Measurements from ENCODE around the gene KHK. TPM values are rescaled to one million over a fixed set of nuclear protein-coding genes. Genes with fewer than 3 reads are reported as not detected.
A peak's percentile ranks its signal among the peaks of the same experiment; 100 is the strongest.

Gene KHK
- total and polyA plus RNA-seq, 9 of the 15 experiments (the other 6 are each of a cell fraction or from before 2014, with no cell fraction given), result 1.5 to 10.7 (median 5.2) TPM

GRCh38 chr2:27092696-27093429 lies 6.3 kb downstream of the KHK start (continued):
- TF ChIP-seq GATAD2A (IDR thresholded peaks at IDR 0.05) (peak; percentile 75), SUPT5H (IDR thresholded peaks at IDR 0.05) (no peak), KLF1 (tag; IDR thresholded peaks at IDR 0.05) (0 out of 2 replicates have a peak, but pooled peaks have one; percentile 14), GMEB1 (CRISPR knock-in tag; IDR thresholded peaks at IDR 0.05) (peak; percentile 34; the same call in 1 of the 2 replicates), HDAC1 (IDR thresholded peaks at IDR 0.05) (peak in 1 of 2 experiments; percentile 86; a peak in 1 of 4 replicates), BRD4 (IDR thresholded peaks at IDR 0.05) (no peak), NFATC3 (IDR thresholded peaks at IDR 0.05) (no peak), ZNF165 (CRISPR knock-in tag; IDR thresholded peaks at IDR 0.05; ENCODE audit: borderline replicate concordance) (peak; percentile 72; the same call in 1 of the 2 replicates), FOXJ2 (tag; IDR thresholded peaks at IDR 0.05) (no peak), ERF (CRISPR knock-in tag; IDR thresholded peaks at IDR 0.05) (0 out of 2 replicates have a peak, but pooled peaks have one; percentile 61), MAX (CRISPR knock-in tag; IDR thresholded peaks at IDR 0.05) (peak; percentile 97), ZNF695 (CRISPR knock-in tag; IDR thresholded peaks at IDR 0.05) (no peak), MTA2 (IDR thresholded peaks at IDR 0.05; ENCODE audit: low read depth) (0 out of 2 replicates have a peak, but pooled peaks have one; percentile 35), CBX8 (IDR thresholded peaks at IDR 0.05; ENCODE audit: borderline replicate concordance, extremely low read depth, low read depth, low read length, poor library complexity, severe bottlenecking) (no peak), SMARCC2 (IDR thresholded peaks at IDR 0.05; ENCODE audit: low read depth) (0 out of 2 replicates have a peak, but pooled peaks have one; percentile 52)
- TF ChIP-seq, protein P1, sequence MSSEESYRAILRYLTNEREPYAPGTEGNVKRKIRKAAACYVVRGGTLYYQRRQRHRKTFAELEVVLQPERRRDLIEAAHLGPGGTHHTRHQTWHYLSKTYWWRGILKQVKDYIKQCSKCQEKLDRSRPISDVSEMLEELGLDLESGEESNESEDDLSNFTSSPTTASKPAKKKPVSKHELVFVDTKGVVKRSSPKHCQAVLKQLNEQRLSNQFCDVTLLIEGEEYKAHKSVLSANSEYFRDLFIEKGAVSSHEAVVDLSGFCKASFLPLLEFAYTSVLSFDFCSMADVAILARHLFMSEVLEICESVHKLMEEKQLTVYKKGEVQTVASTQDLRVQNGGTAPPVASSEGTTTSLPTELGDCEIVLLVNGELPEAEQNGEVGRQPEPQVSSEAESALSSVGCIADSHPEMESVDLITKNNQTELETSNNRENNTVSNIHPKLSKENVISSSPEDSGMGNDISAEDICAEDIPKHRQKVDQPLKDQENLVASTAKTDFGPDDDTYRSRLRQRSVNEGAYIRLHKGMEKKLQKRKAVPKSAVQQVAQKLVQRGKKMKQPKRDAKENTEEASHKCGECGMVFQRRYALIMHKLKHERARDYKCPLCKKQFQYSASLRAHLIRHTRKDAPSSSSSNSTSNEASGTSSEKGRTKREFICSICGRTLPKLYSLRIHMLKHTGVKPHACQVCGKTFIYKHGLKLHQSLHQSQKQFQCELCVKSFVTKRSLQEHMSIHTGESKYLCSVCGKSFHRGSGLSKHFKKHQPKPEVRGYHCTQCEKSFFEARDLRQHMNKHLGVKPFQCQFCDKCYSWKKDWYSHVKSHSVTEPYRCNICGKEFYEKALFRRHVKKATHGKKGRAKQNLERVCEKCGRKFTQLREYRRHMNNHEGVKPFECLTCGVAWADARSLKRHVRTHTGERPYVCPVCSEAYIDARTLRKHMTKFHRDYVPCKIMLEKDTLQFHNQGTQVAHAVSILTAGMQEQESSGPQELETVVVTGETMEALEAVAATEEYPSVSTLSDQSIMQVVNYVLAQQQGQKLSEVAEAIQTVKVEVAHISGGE (CRISPR knock-in tag; IDR thresholded peaks at IDR 0.05), result peak in 1 of 3 experiments; percentile 82; a peak in 2 of 6 replicates
- TF ChIP-seq, protein P2, sequence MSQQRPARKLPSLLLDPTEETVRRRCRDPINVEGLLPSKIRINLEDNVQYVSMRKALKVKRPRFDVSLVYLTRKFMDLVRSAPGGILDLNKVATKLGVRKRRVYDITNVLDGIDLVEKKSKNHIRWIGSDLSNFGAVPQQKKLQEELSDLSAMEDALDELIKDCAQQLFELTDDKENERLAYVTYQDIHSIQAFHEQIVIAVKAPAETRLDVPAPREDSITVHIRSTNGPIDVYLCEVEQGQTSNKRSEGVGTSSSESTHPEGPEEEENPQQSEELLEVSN (IDR thresholded peaks at IDR 0.05; ENCODE audit: borderline replicate concordance in 1 of 2, extremely low read depth in 1 of 2, insufficient read depth in 1 of 2, insufficient read length in 1 of 2, low read depth in 1 of 2, low read length in 1 of 2, poor library complexity in 1 of 2, severe bottlenecking in 1 of 2), result peak; percentile 65 to 67
- TF ChIP-seq, protein P3, sequence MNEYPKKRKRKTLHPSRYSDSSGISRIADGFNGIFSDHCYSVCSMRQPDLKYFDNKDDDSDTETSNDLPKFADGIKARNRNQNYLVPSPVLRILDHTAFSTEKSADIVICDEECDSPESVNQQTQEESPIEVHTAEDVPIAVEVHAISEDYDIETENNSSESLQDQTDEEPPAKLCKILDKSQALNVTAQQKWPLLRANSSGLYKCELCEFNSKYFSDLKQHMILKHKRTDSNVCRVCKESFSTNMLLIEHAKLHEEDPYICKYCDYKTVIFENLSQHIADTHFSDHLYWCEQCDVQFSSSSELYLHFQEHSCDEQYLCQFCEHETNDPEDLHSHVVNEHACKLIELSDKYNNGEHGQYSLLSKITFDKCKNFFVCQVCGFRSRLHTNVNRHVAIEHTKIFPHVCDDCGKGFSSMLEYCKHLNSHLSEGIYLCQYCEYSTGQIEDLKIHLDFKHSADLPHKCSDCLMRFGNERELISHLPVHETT (CRISPR knock-in tag; conservative IDR thresholded peaks at IDR 0.05 in 1 of 2, IDR thresholded peaks at IDR 0.05 in 1 of 2), result peak in 1 of 2 experiments; percentile 92; a peak in 2 of 4 replicates
